PC-3 (cell line): Measurements from ENCODE around the gene KCNH4.

ENCODE experiments used
- CTCF ChIP-seq: fragments of 300-600 bp; sonication (generic); conservative IDR thresholded peaks from 2 replicates; pipeline ENCODE4 v1.5.1; 2017; ENCODE audit warnings: antibody characterized with exemption, low read depth, mild to moderate bottlenecking, low read length
- EZH2 ChIP-seq: fragments of 300-600 bp; sonication (generic); IDR thresholded peaks from one replicate; pipeline ENCODE4 v1.6.1; 2017; ENCODE audit warnings: antibody characterized with exemption, mild to moderate bottlenecking, low read length; ENCODE audit not compliant: unreplicated experiment
- EZH2phosphoT487 ChIP-seq: fragments of 300-600 bp; sonication (generic); IDR thresholded peaks from 2 replicates; pipeline ENCODE4 v1.6.1; 2018; ENCODE audit warnings: mild to moderate bottlenecking, antibody characterized with exemption, low read length, borderline replicate concordance

GRCh38 chr17:42107597-42108576 lies 73.1 kb downstream of the KCNH4 start:
- no peak for TF ChIP-seq CTCF
- no peak for TF ChIP-seq EZH2
- TF ChIP-seq EZH2phosphoT487, result no peak
